ENCODE results near the gene KAZN.

The KAZN gene

DNA sequence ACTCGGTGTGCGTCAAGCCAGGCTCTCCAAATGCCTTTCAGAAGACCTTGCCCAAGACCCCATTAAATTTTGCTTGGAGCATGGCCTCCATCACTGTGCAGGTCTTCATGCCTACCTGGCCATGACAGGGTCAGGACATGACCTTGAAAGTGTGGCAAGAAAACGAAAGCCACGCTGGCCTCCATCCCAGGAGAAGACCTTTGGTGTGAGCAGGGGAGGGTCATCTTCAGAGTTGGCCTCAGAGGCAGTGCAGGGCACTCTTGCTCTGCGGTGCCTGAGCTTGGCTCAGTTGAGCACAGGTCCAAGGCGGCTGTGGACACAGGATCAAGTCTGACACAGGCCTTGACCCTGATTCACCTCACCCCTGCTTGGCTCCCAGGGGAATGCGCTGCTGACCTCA, 373.6 kb downstream of the KAZN start:
- Histone ChIP-seq H3K27ac (ENCODE audit: low read length) (no peak overlapping the region), H3K9ac (ENCODE audit: low read length) (no peak overlapping the region), H3K27me3 (ENCODE audit: control insufficient read depth, insufficient read depth, low read length) (no peaks in the 10 kb centered on the region), H3K4me3 (ENCODE audit: low read length) (no peak overlapping the region), H3K36me3 (ENCODE audit: control insufficient read depth, low read depth, low read length) (no peaks in the 10 kb centered on the region), H3K4me1 (ENCODE audit: control insufficient read depth, low read depth, low read length) (no peaks in the 10 kb centered on the region), H3K9me3 (ENCODE audit: control insufficient read depth, low read depth, low read length) (no peaks in the 10 kb centered on the region)

DNA sequence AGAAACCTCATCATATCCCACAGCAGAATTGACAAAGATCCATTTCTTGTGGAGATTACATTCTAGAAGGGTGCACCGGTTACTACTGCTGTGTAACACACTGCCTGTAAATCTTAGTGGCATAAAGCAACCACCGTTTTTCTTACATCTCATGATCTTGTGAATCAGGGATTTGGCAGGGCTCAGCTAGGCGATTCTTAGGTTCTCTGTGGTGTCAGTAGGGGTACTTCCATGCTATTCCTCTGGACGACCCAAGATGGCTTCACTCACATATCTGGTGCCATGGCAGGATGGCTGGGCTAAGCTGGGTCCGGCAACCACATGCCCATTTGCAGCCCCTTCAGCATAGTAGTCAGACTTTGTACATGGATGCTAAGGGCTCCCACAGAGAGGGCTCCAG, 375.3 kb downstream of the KAZN start:
- no peaks in the 10 kb centered on the region for H3K9me3 ChIP-seq (ENCODE audit: control insufficient read depth, low read depth, low read length)
- no peaks in the 10 kb centered on the region for H3K27me3 ChIP-seq (ENCODE audit: control insufficient read depth, insufficient read depth, low read length)
- H3K4me3 ChIP-seq (ENCODE audit: low read length), result no peak overlapping the region
- H3K9ac ChIP-seq (ENCODE audit: low read length), result no peak overlapping the region
- H3K27ac ChIP-seq (ENCODE audit: low read length), result no peak overlapping the region
- H3K4me1 ChIP-seq (ENCODE audit: control insufficient read depth, low read depth, low read length), result no peaks in the 10 kb centered on the region
- no peaks in the 10 kb centered on the region for H3K36me3 ChIP-seq (ENCODE audit: control insufficient read depth, low read depth, low read length)

DNA sequence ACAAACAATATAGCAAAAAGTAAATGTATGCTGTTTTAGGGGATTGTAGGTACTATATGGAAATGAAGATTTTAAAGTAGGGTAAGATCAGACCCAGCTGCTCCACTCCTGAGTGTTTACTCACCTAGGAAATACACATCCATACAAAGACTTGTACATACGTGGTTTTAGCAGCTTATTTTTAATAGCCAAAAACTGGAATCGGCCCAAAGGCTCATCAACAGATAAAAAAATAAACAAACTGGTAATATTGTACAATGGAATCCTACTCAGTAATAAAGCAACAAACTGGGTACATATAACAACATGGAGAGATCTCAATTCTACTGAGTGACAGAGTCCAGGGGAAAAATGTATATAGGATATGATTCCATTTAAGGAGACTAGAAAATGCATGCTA, 375.9 kb downstream of the KAZN start:
- Histone ChIP-seq H3K4me1 (ENCODE audit: control insufficient read depth, low read depth, low read length) (no peaks in the 10 kb centered on the region), H3K9me3 (ENCODE audit: control insufficient read depth, low read depth, low read length) (no peaks in the 10 kb centered on the region), H3K4me3 (ENCODE audit: low read length) (no peak overlapping the region), H3K36me3 (ENCODE audit: control insufficient read depth, low read depth, low read length) (no peaks in the 10 kb centered on the region), H3K27me3 (ENCODE audit: control insufficient read depth, insufficient read depth, low read length) (no peaks in the 10 kb centered on the region), H3K27ac (ENCODE audit: low read length) (no peak overlapping the region), H3K9ac (ENCODE audit: low read length) (no peak overlapping the region)

DNA sequence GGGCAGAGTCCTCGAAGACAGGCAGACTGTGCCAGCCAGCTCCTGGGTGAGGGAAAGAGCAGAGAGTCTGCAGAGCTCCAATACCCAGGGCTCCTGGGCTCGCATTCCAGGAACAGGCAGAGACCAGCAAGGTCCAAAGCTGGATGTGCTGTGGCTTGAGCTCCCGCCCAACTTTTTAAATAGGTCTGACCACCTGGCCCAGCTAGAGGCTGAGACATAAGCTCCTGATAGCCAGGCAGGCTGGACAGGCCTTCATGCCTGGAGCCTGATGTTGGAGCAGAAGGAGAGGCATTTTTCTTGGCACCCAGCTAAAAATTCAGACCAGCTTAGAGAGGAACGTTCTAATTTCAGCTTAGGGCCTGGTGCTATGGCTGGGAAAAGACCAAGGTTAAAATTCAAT, 376.6 kb downstream of the KAZN start:
- Histone ChIP-seq H3K4me1 (ENCODE audit: control insufficient read depth, low read depth, low read length) (no peaks in the 10 kb centered on the region), H3K9ac (ENCODE audit: low read length) (no peak overlapping the region), H3K27me3 (ENCODE audit: control insufficient read depth, insufficient read depth, low read length) (no peaks in the 10 kb centered on the region), H3K27ac (ENCODE audit: low read length) (no peak overlapping the region), H3K9me3 (ENCODE audit: control insufficient read depth, low read depth, low read length) (no peaks in the 10 kb centered on the region), H3K4me3 (ENCODE audit: low read length) (no peak overlapping the region), H3K36me3 (ENCODE audit: control insufficient read depth, low read depth, low read length) (no peaks in the 10 kb centered on the region)

DNA sequence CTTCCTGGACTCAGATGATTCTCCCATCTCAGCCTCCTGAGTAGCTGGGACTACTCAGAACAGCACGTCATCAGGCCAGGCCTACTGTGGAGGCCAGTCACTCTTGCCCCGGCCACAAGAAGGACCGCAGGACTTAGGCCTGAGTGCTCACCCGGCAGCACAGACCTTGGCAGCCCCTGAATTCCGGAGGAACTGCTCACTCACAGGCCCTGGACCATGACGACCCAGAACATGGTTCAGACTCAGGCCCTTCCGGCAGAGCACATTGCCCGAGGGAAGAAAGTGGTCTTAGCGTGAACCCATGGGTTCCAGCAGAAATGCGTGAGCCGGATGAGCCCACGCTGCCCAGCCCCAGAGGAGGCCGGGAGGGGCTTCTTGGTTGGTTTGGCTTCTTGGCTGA, 377.8 kb downstream of the KAZN start:
- H3K27me3 ChIP-seq (ENCODE audit: control insufficient read depth, insufficient read depth, low read length), result no peaks in the 10 kb centered on the region
- no peaks in the 10 kb centered on the region for H3K36me3 ChIP-seq (ENCODE audit: control insufficient read depth, low read depth, low read length)
- H3K9ac ChIP-seq (ENCODE audit: low read length), result no peak overlapping the region
- no peak overlapping the region for H3K4me3 ChIP-seq (ENCODE audit: low read length)
- no peak overlapping the region for H3K27ac ChIP-seq (ENCODE audit: low read length)
- H3K9me3 ChIP-seq (ENCODE audit: control insufficient read depth, low read depth, low read length), result no peaks in the 10 kb centered on the region
- no peaks in the 10 kb centered on the region for H3K4me1 ChIP-seq (ENCODE audit: control insufficient read depth, low read depth, low read length)

DNA sequence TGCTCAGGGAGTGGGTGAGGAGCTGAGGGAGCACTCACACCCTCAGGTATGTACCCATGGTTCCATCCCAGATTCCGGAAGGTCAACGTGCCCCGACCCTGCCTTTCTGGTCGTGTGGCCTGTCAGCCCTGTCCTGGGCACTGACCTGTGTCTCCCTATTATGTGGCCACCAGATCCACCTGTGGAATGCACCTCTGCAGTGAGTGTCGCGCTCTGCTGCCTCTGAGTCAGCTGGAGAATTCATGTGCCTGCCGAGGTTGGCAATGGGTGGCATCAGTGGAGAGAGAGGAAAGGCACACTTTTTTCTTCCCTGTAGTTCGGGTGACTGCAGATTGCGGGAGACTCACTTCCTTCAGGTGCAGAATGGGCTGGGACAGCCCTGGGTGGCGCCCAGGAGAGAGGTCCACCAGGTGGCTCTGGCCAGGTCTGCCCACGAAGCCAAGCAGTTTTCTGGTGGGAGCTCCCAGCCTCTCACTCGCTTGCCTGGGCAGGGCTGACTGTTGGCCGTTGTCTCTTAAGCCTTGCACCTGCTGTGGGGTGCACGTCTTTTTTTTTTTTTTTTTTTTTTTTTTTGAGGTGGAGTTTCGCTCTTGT, 378.9 kb downstream of the KAZN start:
- Histone ChIP-seq H3K4me3 (ENCODE audit: low read length) (no peak overlapping the region), H3K9ac (ENCODE audit: low read length) (no peak overlapping the region), H3K9me3 (ENCODE audit: control insufficient read depth, low read depth, low read length) (no peaks in the 10 kb centered on the region), H3K36me3 (ENCODE audit: control insufficient read depth, low read depth, low read length) (no peaks in the 10 kb centered on the region), H3K27me3 (ENCODE audit: control insufficient read depth, insufficient read depth, low read length) (no peaks in the 10 kb centered on the region), H3K27ac (ENCODE audit: low read length) (no peak overlapping the region), H3K4me1 (ENCODE audit: control insufficient read depth, low read depth, low read length) (no peaks in the 10 kb centered on the region)

DNA sequence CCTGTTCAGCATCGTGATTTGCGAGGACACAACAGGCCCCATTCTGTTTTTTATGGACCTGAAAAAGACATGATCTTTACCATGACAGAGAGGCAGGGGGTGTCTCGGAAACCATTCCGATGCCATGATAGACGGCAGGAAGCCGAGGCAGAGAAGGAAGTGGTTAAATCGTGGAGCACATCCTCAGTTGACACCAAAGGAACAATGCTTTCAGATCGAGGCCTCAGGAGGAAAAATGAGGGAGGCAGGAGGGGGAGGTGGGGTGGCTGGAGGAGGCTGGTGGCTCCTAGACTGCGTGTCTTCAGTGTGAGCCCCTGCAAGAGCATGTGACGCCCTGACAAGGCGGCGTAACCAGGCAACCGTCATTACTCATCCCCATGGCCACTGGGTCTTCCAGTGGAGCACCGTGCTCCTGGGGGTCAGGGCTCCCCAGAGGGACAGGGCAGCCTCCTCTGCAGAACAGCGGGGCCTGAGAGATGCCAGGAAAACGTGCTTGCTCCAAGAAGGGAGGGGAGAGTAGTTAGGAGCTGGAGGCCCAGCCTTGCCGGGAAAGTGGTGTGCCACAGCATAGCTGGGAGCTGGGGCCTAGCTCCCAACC, 382.2 kb downstream of the KAZN start:
- no peaks in the 10 kb centered on the region for H3K9me3 ChIP-seq (ENCODE audit: control insufficient read depth, low read depth, low read length)

DNA sequence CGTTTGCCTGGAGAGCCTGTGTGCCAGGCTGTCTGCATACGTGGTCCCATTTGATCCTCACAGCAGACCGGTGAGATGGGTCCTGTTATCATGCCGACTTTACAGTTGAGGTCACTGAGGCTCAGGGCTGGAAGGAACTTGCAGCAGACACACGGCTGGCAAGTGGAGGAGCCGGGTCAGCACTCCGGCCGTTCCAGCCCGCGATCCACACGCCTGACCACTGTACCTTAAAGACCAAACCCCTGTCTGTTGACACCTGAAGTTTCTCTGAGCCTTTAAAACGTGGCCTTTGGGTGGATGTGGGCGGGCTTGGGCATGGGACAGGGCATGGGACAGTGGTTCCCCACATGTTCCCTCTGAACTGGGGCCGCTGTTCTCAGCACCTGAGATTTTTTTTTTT, 383.5 kb downstream of the KAZN start:
- H3K4me3 ChIP-seq (ENCODE audit: low read length), result no peak overlapping the region
- H3K4me1 ChIP-seq (ENCODE audit: control insufficient read depth, low read depth, low read length), result no peaks in the 10 kb centered on the region
- no peak overlapping the region for H3K9ac ChIP-seq (ENCODE audit: low read length)
- no peaks in the 10 kb centered on the region for H3K27me3 ChIP-seq (ENCODE audit: control insufficient read depth, insufficient read depth, low read length)
- no peaks in the 10 kb centered on the region for H3K9me3 ChIP-seq (ENCODE audit: control insufficient read depth, low read depth, low read length)
- H3K36me3 ChIP-seq (ENCODE audit: control insufficient read depth, low read depth, low read length), result no peaks in the 10 kb centered on the region
- no peak overlapping the region for H3K27ac ChIP-seq (ENCODE audit: low read length)

More for the DNA sequence above, 382.2 kb downstream of the KAZN start:
- no peak overlapping the region for H3K4me3 ChIP-seq (ENCODE audit: low read length)
- no peak overlapping the region for H3K27ac ChIP-seq (ENCODE audit: low read length)
- no peaks in the 10 kb centered on the region for H3K27me3 ChIP-seq (ENCODE audit: control insufficient read depth, insufficient read depth, low read length)
- no peaks in the 10 kb centered on the region for H3K36me3 ChIP-seq (ENCODE audit: control insufficient read depth, low read depth, low read length)
- no peaks in the 10 kb centered on the region for H3K4me1 ChIP-seq (ENCODE audit: control insufficient read depth, low read depth, low read length)
- no peak overlapping the region for H3K9ac ChIP-seq (ENCODE audit: low read length)

DNA sequence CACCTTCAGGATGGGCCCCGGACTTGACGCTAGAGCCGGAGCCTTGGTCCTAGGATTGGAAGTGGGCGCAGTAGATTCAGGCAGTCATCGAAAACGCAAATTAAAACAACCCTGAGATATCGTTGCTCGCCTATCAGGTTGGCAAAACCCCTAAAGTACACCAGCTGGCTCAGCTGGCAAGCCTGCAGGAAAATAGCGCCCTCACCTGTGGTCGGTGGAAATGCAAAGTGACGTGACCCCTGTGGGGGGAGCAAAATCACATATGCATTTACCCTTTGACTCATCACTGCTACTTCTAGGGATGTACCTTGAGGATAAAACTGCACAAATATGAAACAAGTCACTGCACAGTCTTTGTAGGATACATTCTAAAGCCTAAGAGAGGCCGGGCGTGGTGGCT, 384.8 kb downstream of the KAZN start:
- H3K27me3 ChIP-seq (ENCODE audit: control insufficient read depth, insufficient read depth, low read length), result no peaks in the 10 kb centered on the region
- no peaks in the 10 kb centered on the region for H3K36me3 ChIP-seq (ENCODE audit: control insufficient read depth, low read depth, low read length)
- no peak overlapping the region for H3K4me3 ChIP-seq (ENCODE audit: low read length)
- H3K9ac ChIP-seq (ENCODE audit: low read length), result no peak overlapping the region
- no peak overlapping the region for H3K27ac ChIP-seq (ENCODE audit: low read length)
- H3K4me1 ChIP-seq (ENCODE audit: control insufficient read depth, low read depth, low read length), result no peaks in the 10 kb centered on the region
- H3K9me3 ChIP-seq (ENCODE audit: control insufficient read depth, low read depth, low read length), result no peaks in the 10 kb centered on the region

DNA sequence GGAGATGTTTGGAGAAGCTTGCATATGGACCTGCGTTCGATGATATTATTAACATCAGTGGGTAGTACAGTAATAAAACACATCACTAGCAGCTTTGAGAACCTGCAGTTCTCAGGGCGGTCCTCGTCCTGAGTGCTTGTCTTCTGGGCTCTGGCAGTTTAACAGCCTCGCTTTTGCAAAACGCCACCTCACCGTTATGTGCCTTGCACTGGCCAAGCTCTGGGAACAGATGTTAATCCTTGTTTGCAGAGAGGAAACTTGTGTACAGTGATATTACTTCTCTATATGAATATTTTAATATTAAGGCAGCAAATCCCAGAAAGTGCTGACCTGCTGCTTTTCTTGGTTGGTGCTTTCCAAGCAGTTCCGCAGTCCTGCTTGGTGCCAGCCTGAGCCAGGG, 387.7 kb downstream of the KAZN start:
- no peak overlapping the region for H3K9ac ChIP-seq (ENCODE audit: low read length)
- H3K9me3 ChIP-seq (ENCODE audit: control insufficient read depth, low read depth, low read length), result no peaks in the 10 kb centered on the region
- no peak overlapping the region for H3K27ac ChIP-seq (ENCODE audit: low read length)
- H3K36me3 ChIP-seq (ENCODE audit: control insufficient read depth, low read depth, low read length), result no peaks in the 10 kb centered on the region
- no peak overlapping the region for H3K4me3 ChIP-seq (ENCODE audit: low read length)
- H3K4me1 ChIP-seq (ENCODE audit: control insufficient read depth, low read depth, low read length), result no peaks in the 10 kb centered on the region
- H3K27me3 ChIP-seq (ENCODE audit: control insufficient read depth, insufficient read depth, low read length), result no peaks in the 10 kb centered on the region

DNA sequence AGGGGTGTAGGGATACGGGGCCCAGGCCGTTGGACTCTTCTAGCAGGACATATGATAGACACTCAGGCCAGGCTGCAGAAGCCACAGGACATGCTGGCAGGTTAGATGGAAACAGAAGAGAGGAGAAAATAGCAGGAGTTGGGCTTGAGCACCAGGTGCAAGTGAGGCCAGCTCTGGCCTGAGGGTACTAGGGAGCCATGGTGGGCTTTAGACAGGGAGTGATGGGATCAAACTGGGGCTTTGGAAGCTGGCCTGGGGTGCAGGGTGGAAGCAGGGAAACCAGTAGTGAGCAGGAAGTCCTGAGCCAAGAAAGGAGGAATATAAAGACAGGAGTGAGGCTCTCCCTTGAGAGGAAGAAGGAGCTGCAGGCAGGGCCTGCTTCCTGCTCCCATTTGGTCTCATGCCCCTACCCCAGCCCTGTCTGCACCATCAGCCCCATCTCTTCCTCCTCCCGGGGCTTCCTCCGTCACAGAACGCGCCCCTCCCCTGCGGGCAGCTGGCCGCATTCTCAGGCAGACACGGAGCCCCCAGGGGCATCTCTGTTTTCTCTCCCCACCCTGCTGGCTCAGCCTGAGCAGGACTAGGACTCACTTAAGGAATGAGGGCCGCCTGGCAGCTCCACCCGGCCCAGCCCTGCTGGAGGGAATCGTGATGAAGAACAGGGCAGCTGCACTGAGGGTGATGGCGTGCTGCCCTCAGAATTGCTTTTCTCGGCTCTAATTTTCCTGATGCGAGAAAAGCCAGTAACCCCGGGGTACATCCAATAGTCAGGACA, 389.5 kb downstream of the KAZN start:
- no peak overlapping the region for H3K4me3 ChIP-seq (ENCODE audit: low read length)
- H3K27me3 ChIP-seq (ENCODE audit: control insufficient read depth, insufficient read depth, low read length), result no peaks in the 10 kb centered on the region
- H3K9me3 ChIP-seq (ENCODE audit: control insufficient read depth, low read depth, low read length), result no peaks in the 10 kb centered on the region
- H3K36me3 ChIP-seq (ENCODE audit: control insufficient read depth, low read depth, low read length), result no peaks in the 10 kb centered on the region
- H3K4me1 ChIP-seq (ENCODE audit: control insufficient read depth, low read depth, low read length), result no peaks in the 10 kb centered on the region
- no peak overlapping the region for H3K27ac ChIP-seq (ENCODE audit: low read length)
- no peak overlapping the region for H3K9ac ChIP-seq (ENCODE audit: low read length)

DNA sequence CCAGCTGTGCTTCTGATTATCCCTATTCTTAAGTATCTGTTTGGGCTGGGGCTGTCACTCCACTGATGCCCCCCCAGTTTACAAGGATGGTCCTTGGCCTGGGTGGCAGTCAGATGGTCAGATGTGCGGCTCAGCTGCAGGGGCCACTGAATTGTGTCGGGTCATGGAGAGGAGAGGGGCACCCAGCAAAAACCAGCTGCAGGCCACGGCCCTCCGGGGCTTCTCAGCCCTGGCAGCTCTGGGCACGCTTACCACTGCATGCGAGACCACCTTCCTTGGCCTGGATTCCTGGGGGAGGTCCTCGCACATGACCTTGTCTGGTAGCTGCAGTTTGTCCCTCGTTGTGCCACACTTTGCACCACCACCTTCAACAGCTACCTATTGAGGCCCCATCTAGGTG, 390.2 kb downstream of the KAZN start:
- Histone ChIP-seq H3K9ac (ENCODE audit: low read length) (no peak overlapping the region), H3K36me3 (ENCODE audit: control insufficient read depth, low read depth, low read length) (no peaks in the 10 kb centered on the region), H3K4me1 (ENCODE audit: control insufficient read depth, low read depth, low read length) (no peaks in the 10 kb centered on the region), H3K27ac (ENCODE audit: low read length) (no peak overlapping the region), H3K27me3 (ENCODE audit: control insufficient read depth, insufficient read depth, low read length) (no peaks in the 10 kb centered on the region), H3K9me3 (ENCODE audit: control insufficient read depth, low read depth, low read length) (no peaks in the 10 kb centered on the region), H3K4me3 (ENCODE audit: low read length) (no peak overlapping the region)

All from iPS-18a (cell line).